MCF 10A (cell line): ENCODE results near the gene ATAD5. TPM values are rescaled to one million over a fixed set of nuclear protein-coding genes. Genes with fewer than 3 reads are reported as not detected.

Experiments
- BruUV-seq: library from RNA; stranded (reverse); fragments of 400-500 nt; replicated peaks from 2 replicates; lab custom pipeline; 2021; lab: Mats Ljungman, UMichigan
- CTCF ChIA-PET: fragments of 300-600 bp; sonication (Branson Sonifier 250); formaldehyde crosslinking; extraction: SDS; loops from one replicate; lab custom pipeline; 2021; ENCODE audit warnings: antibody characterized with exemption, inconsistent platforms; lab: Yijun Ruan, JAX
- POLR2A ChIA-PET: fragments of 300-600, 350-650 bp; sonication (Branson Sonifier 250); formaldehyde crosslinking; extraction: SDS; loops from one replicate; lab custom pipeline; 2020; ENCODE audit warnings: antibody characterized with exemption, inconsistent platforms; lab: Yijun Ruan, JAX
- DNase-seq: peaks from one replicate; pipeline ENCODE4 v3.0.0-alpha.2; 2018; ENCODE audit not compliant: unreplicated experiment
- H3K27ac Mint-ChIP-seq: one replicate; pipeline ENCODE4 v1.8.0; 2022; ENCODE audit warnings: mild to moderate bottlenecking, low read depth, mixed read lengths; ENCODE audit not compliant: unreplicated experiment
- H3K27me3 Mint-ChIP-seq: one replicate; pipeline ENCODE4 v1.8.0; 2022; ENCODE audit warnings: mixed read lengths; ENCODE audit not compliant: insufficient read depth, unreplicated experiment
- H3K36me3 Mint-ChIP-seq: one replicate; pipeline ENCODE4 v1.8.0; 2022; ENCODE audit warnings: mild to moderate bottlenecking, moderate library complexity, mixed read lengths; ENCODE audit not compliant: insufficient read depth, unreplicated experiment
- H3K4me1 Mint-ChIP-seq: one replicate; pipeline ENCODE4 v1.8.0; 2022; ENCODE audit warnings: mixed read lengths; ENCODE audit not compliant: insufficient read depth, unreplicated experiment
- H3K4me3 Mint-ChIP-seq: one replicate; pipeline ENCODE4 v1.8.0; 2022; ENCODE audit warnings: mild to moderate bottlenecking, moderate library complexity, mixed read lengths; ENCODE audit not compliant: unreplicated experiment
- H3K9me3 Mint-ChIP-seq: one replicate; pipeline ENCODE4 v1.8.0; 2022; ENCODE audit warnings: mixed read lengths; ENCODE audit not compliant: unreplicated experiment
- CTCF ChIP-seq: fragments of 200-600 bp; IDR thresholded peaks from one replicate; pipeline ENCODE4 v1.8.0; 2022; ENCODE audit warnings: antibody characterized with exemption, mild to moderate bottlenecking; ENCODE audit not compliant: unreplicated experiment
- intact Hi-C: fragments of 100-400 bp; cut with micrococcal nuclease; formaldehyde crosslinking; loops from 2 replicates; pipeline ENCODE4 v1.14.1; 2022
- total RNA-seq: library from RNA; stranded (reverse); gene quantifications from 2 replicates; pipeline ENCODE4 v1.2.3, GENCODE V29; 2022

The ATAD5 gene
- total RNA-seq, 1 experiment from 2014 or later, result 3.6 TPM

GRCh38 chr17:30924341-30924740 is 92.6 kb downstream of the ATAD5 start:
- Mint-ChIP-seq H3K4me1 (no peaks in the 10 kb centered on the region), H3K27me3 (peaks cover 46% of the 10 kb centered on the region), H3K27ac (no peak overlapping the region), H3K4me3 (no peak overlapping the region), H3K9me3 (no peaks in the 10 kb centered on the region), H3K36me3 (no peaks in the 10 kb centered on the region)
- TF ChIP-seq CTCF, result no peak
- POLR2A ChIA-PET, result interaction anchor here (1.5 to 1.8 kb wide), 2 partner anchors 18 to 47 kb away, joined by 7 to 8 read pairs; partner anchors contain the start of genes RNF135 and TEFM
- CTCF ChIA-PET, result interaction anchor here (0.6 kb wide), 1 partner anchor 82 kb away, joined by 3 read pairs; no protein-coding TSS in a partner anchor
- DNase-seq, result no peak
- intact Hi-C loops, result no loop called here
- no TSS peak for BruUV-seq

GRCh38 chr17:30926516-30926915 is 94.8 kb downstream of the ATAD5 start:
- no peak for DNase-seq
- POLR2A ChIA-PET, result interaction anchor here (0.6 to 1.5 kb wide), 2 partner anchors 9 to 491 kb away, joined by 4 to 5 read pairs; no protein-coding TSS in a partner anchor
- CTCF ChIA-PET, result no interaction called here
- no peak overlapping the region for H3K27ac Mint-ChIP-seq
- H3K4me3 Mint-ChIP-seq, result no peak overlapping the region
- no peaks in the 10 kb centered on the region for H3K4me1 Mint-ChIP-seq
- intact Hi-C loops, result no loop called here
- no peaks in the 10 kb centered on the region for H3K36me3 Mint-ChIP-seq
- no peaks in the 10 kb centered on the region for H3K9me3 Mint-ChIP-seq
- peaks cover 30% of the 10 kb centered on the region for H3K27me3 Mint-ChIP-seq
- no peak for TF ChIP-seq CTCF
- BruUV-seq, result no TSS peak

- intact Hi-C loops, result no loop called here
- no TSS peak for BruUV-seq
- H3K9me3 Mint-ChIP-seq, result no peaks in the 10 kb centered on the region
- no peaks in the 10 kb centered on the region for H3K4me1 Mint-ChIP-seq
- CTCF ChIA-PET, result interaction anchor here (0.7 to 1.6 kb wide), 4 partner anchors 25 to 287 kb away, joined by 3 to 4 read pairs (median 3); no protein-coding TSS in a partner anchor
- peaks cover 18% of the 10 kb centered on the region for H3K27me3 Mint-ChIP-seq
- no peaks in the 10 kb centered on the region for H3K36me3 Mint-ChIP-seq
- POLR2A ChIA-PET, result interaction anchor here (0.6 to 1.2 kb wide), 2 partner anchors 20 to 158 kb away, joined by 3 to 4 read pairs; no protein-coding TSS in a partner anchor
- H3K4me3 Mint-ChIP-seq, result no peak overlapping the region
- no peak overlapping the region for H3K27ac Mint-ChIP-seq
- DNase-seq, result no peak
- no peak for TF ChIP-seq CTCF
These were observed 96.0 kb downstream of the ATAD5 start for GRCh38 chr17:30927756-30928155.

- Mint-ChIP-seq H3K27me3 (peaks cover 11% of the 10 kb centered on the region), H3K4me1 (no peaks in the 10 kb centered on the region), H3K4me3 (no peak overlapping the region), H3K9me3 (no peaks in the 10 kb centered on the region), H3K36me3 (no peaks in the 10 kb centered on the region), H3K27ac (no peak overlapping the region)
- intact Hi-C loops, result no loop called here
- DNase-seq, result no peak
- CTCF ChIA-PET, result interaction anchor here (0.6 to 1.6 kb wide), 3 partner anchors 30 to 521 kb away, joined by 3 read pairs; no protein-coding TSS in a partner anchor
- no peak for TF ChIP-seq CTCF
- POLR2A ChIA-PET, result interaction anchor here (1.0 kb wide), 1 partner anchor 52 kb away, joined by 5 read pairs; no protein-coding TSS in a partner anchor
- no TSS peak for BruUV-seq
These were observed 96.8 kb downstream of the ATAD5 start for GRCh38 chr17:30928584-30928983.
